ENCODE measurements around the gene PWWP2A.

DNA sequence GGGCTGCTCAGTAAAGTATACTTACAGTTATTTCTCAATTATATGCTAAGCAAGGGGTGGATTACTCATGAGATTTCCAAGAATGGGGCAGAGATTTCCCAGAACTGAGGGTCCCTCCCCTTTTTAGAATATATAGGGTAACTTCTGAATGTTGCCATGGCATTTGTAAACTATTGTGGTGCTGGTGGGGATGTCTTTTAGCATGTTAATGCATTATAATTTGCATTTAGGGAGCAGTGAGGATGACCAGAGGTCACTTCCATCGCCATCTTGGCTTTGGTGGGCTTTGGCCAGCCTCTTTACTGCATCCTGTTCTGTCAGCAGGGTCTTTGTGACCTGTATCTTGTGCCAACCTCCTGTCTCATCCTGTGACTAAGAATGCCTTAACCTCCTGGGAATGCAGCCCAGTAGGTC, 74.9 kb downstream of the PWWP2A start:
- TF ChIP-seq CTCF (IDR thresholded peaks at IDR 0.05; ENCODE audit: low read depth, low read length), result no peak
- TF ChIP-seq EZH2phosphoT487 (IDR thresholded peaks at IDR 0.05; ENCODE audit: low read depth), result no peak
